ENCODE measurements around the gene FLVCR2. TPM values are rescaled to one million over a fixed set of nuclear protein-coding genes. Genes with fewer than 3 reads are reported as not detected.

Gene FLVCR2
- total RNA-seq, 1 donor from 2014 or later, result 50.6 TPM

GRCh38 chr14:75636100-75636692 lies 57.8 kb downstream of the FLVCR2 start:
- no peak overlapping the region for H3K27ac Mint-ChIP-seq (ENCODE audit: unreplicated experiment)
- no peak for TF ChIP-seq CTCF (IDR thresholded peaks at IDR 0.05; ENCODE audit: unreplicated experiment)
- no peak overlapping the region for H3K4me3 Mint-ChIP-seq (ENCODE audit: unreplicated experiment)
- H3K27me3 Mint-ChIP-seq (ENCODE audit: unreplicated experiment), result peaks cover 4% of the 10 kb centered on the region
- peaks cover 46% of the 10 kb centered on the region for H3K36me3 Mint-ChIP-seq (ENCODE audit: low read depth, unreplicated experiment)
- peaks cover 10% of the 10 kb centered on the region for H3K4me1 Mint-ChIP-seq (ENCODE audit: unreplicated experiment)
- no peaks in the 10 kb centered on the region for H3K9me3 Mint-ChIP-seq (ENCODE audit: unreplicated experiment)
- DNase-seq (ENCODE audit: low spot score), result no peak

GRCh38 chr14:75640876-75641275 lies 62.5 kb downstream of the FLVCR2 start:
- TF ChIP-seq CTCF (IDR thresholded peaks at IDR 0.05; ENCODE audit: unreplicated experiment), result no peak

GRCh38 chr14:75643985-75644384 lies 65.6 kb downstream of the FLVCR2 start:
- Mint-ChIP-seq H3K4me1 (ENCODE audit: unreplicated experiment) (peaks cover 25% of the 10 kb centered on the region), H3K4me3 (ENCODE audit: unreplicated experiment) (no peak overlapping the region)

More at GRCh38 chr14:75640876-75641275, 62.5 kb downstream of the FLVCR2 start:
- Mint-ChIP-seq H3K4me1 (ENCODE audit: unreplicated experiment) (peaks cover 18% of the 10 kb centered on the region), H3K36me3 (ENCODE audit: low read depth, unreplicated experiment) (peaks cover 48% of the 10 kb centered on the region), H3K4me3 (ENCODE audit: unreplicated experiment) (no peak overlapping the region), H3K27ac (ENCODE audit: unreplicated experiment) (peak overlapping the region; percentile 31), H3K27me3 (ENCODE audit: unreplicated experiment) (peaks cover 2% of the 10 kb centered on the region), H3K9me3 (ENCODE audit: unreplicated experiment) (no peaks in the 10 kb centered on the region)
- DNase-seq (ENCODE audit: low spot score), result no peak

GRCh38 chr14:75645056-75645455 lies 66.6 kb downstream of the FLVCR2 start:
- Mint-ChIP-seq H3K27me3 (ENCODE audit: unreplicated experiment) (no peaks in the 10 kb centered on the region), H3K9me3 (ENCODE audit: unreplicated experiment) (no peaks in the 10 kb centered on the region), H3K36me3 (ENCODE audit: low read depth, unreplicated experiment) (peaks cover 42% of the 10 kb centered on the region), H3K27ac (ENCODE audit: unreplicated experiment) (peak overlapping the region; percentile 6), H3K4me3 (ENCODE audit: unreplicated experiment) (peak overlapping the region; percentile 12), H3K4me1 (ENCODE audit: unreplicated experiment) (peaks cover 26% of the 10 kb centered on the region)
- DNase-seq (ENCODE audit: low spot score), result no peak
- no peak for TF ChIP-seq CTCF (IDR thresholded peaks at IDR 0.05; ENCODE audit: unreplicated experiment)

More at GRCh38 chr14:75643985-75644384, 65.6 kb downstream of the FLVCR2 start:
- Mint-ChIP-seq H3K9me3 (ENCODE audit: unreplicated experiment) (no peaks in the 10 kb centered on the region), H3K27me3 (ENCODE audit: unreplicated experiment) (no peaks in the 10 kb centered on the region), H3K36me3 (ENCODE audit: low read depth, unreplicated experiment) (peaks cover 36% of the 10 kb centered on the region), H3K27ac (ENCODE audit: unreplicated experiment) (no peak overlapping the region)
- no peak for DNase-seq (ENCODE audit: low spot score)
- no peak for TF ChIP-seq CTCF (IDR thresholded peaks at IDR 0.05; ENCODE audit: unreplicated experiment)

DNA sequence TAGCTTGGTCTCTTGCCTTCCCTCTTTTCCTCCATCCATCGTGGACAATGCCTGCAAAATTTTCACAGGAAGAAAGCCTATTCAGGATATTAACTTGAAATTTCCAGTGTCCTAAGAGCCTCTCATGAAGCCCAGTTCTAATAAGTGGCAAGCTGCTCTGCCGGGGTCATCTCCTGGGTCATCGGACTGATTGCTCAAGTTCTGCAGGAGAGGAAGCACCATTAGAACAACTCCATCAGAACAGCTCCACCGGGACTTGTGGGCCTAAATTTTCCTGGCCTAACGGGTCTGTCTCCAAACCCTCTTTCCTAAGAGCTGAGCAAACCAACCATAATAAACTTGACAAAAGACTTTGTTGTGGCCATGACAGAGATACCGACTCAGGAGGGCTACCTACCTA lies 68.3 kb downstream of the FLVCR2 start:
- Mint-ChIP-seq H3K27me3 (ENCODE audit: unreplicated experiment) (no peaks in the 10 kb centered on the region), H3K4me3 (ENCODE audit: unreplicated experiment) (no peak overlapping the region), H3K27ac (ENCODE audit: unreplicated experiment) (no peak overlapping the region), H3K4me1 (ENCODE audit: unreplicated experiment) (peaks cover 24% of the 10 kb centered on the region), H3K9me3 (ENCODE audit: unreplicated experiment) (no peaks in the 10 kb centered on the region), H3K36me3 (ENCODE audit: low read depth, unreplicated experiment) (peaks cover 44% of the 10 kb centered on the region)
- DNase-seq (ENCODE audit: low spot score), result no peak
- TF ChIP-seq CTCF (IDR thresholded peaks at IDR 0.05; ENCODE audit: unreplicated experiment), result no peak
